Measurements from ENCODE around the gene FADD. TPM values are rescaled to one million over a fixed set of nuclear protein-coding genes. Genes with fewer than 3 reads are reported as not detected.
"Not testable (repeated sequence)": the region's sequence is repeated elsewhere in the genome, so short reads cannot be mapped to it uniquely, and the experiment has no call there.

Gene FADD
- total and polyA plus RNA-seq, 5 donors from 2014 or later = 12.0 to 33.5 (median 15.8) TPM

GRCh38 chr11:70206982-70207376 is 3.9 kb downstream of the FADD start:
- no peak for ATAC-seq (ENCODE audit: low read depth in 2 of 2)
- H3K36me3 ChIP-seq (ENCODE audit: control insufficient read depth, insufficient read depth, low read length) = peaks cover 45% of the 10 kb centered on the region
- Mint-ChIP-seq H3K27me3 (peaks cover 7% of the 10 kb centered on the region), H3K4me1 (peaks cover 5 to 68% (median 33%) of the 10 kb centered on the region in 4 donors), H3K36me3 (peaks cover 28% of the 10 kb centered on the region), H3K27ac (peak overlapping the region in 1 of 3 donors; percentile 36), H3K9me3 (peaks cover 0 to 2% (median 0%) of the 10 kb centered on the region in 7 donors), H3K4me3 (peak overlapping the region in 2 of 4 donors; percentile 21 to 96)
- no peak for DNase-seq
- H3K4me1 ChIP-seq (ENCODE audit: control insufficient read depth, insufficient read depth, low read length, poor library complexity, severe bottlenecking) = peaks cover 38% of the 10 kb centered on the region
- H3K27ac ChIP-seq (ENCODE audit: insufficient read depth, low read length, poor library complexity, severe bottlenecking) = no peak overlapping the region
- no peaks in the 10 kb centered on the region for H3K27me3 ChIP-seq (ENCODE audit: control insufficient read depth, insufficient read depth, low read length)
- H3K9me3 ChIP-seq (ENCODE audit: control insufficient read depth in 2 of 2, low read length in 2 of 2) = no peaks in the 10 kb centered on the region
- H3K4me3 ChIP-seq (ENCODE audit: low read depth, low read length) = no peak overlapping the region

- peaks cover 5 to 65% (median 31%) of the 10 kb centered on the region in 4 donors for H3K4me1 Mint-ChIP-seq
- H3K9me3 ChIP-seq (ENCODE audit: control insufficient read depth in 2 of 2, low read length in 2 of 2) = no peaks in the 10 kb centered on the region
- H3K4me3 ChIP-seq (ENCODE audit: low read depth, low read length) = no peak overlapping the region
- peak overlapping the region in 1 of 3 donors; percentile 36 for H3K27ac Mint-ChIP-seq
- peaks cover 0 to 2% (median 0%) of the 10 kb centered on the region in 7 donors for H3K9me3 Mint-ChIP-seq
- no peak overlapping the region for H3K27ac ChIP-seq (ENCODE audit: insufficient read depth, low read length, poor library complexity, severe bottlenecking)
- peaks cover 38% of the 10 kb centered on the region for H3K4me1 ChIP-seq (ENCODE audit: control insufficient read depth, insufficient read depth, low read length, poor library complexity, severe bottlenecking)
- no peaks in the 10 kb centered on the region for H3K27me3 ChIP-seq (ENCODE audit: control insufficient read depth, insufficient read depth, low read length)
- H3K36me3 ChIP-seq (ENCODE audit: control insufficient read depth, insufficient read depth, low read length) = peaks cover 45% of the 10 kb centered on the region
- H3K27me3 Mint-ChIP-seq = peaks cover 4% of the 10 kb centered on the region
- no peak for DNase-seq
- peaks cover 28% of the 10 kb centered on the region for H3K36me3 Mint-ChIP-seq
- no peak for ATAC-seq (ENCODE audit: low read depth in 2 of 2)
- H3K4me3 Mint-ChIP-seq = peak overlapping the region in 2 of 4 donors; percentile 21 to 96
These were observed 4.5 kb downstream of the FADD start for GRCh38 chr11:70207531-70208131.

- Mint-ChIP-seq H3K36me3 (peaks cover 28% of the 10 kb centered on the region), H3K27ac (peak overlapping the region in 1 of 3 donors; percentile 42), H3K4me1 (peaks cover 5 to 54% (median 24%) of the 10 kb centered on the region in 4 donors), H3K27me3 (peaks cover 4% of the 10 kb centered on the region), H3K9me3 (no peaks in the 10 kb centered on the region), H3K4me3 (peak overlapping the region in 2 of 4 donors; percentile 12 to 16)
- no peak for DNase-seq
- ATAC-seq (ENCODE audit: low read depth in 2 of 2) = no peak
- Histone ChIP-seq H3K27me3 (ENCODE audit: control insufficient read depth, insufficient read depth, low read length) (no peaks in the 10 kb centered on the region), H3K4me3 (ENCODE audit: low read depth, low read length) (no peak overlapping the region), H3K9me3 (ENCODE audit: control insufficient read depth in 2 of 2, low read length in 2 of 2) (no peaks in the 10 kb centered on the region), H3K27ac (ENCODE audit: insufficient read depth, low read length, poor library complexity, severe bottlenecking) (no peak overlapping the region), H3K4me1 (ENCODE audit: control insufficient read depth, insufficient read depth, low read length, poor library complexity, severe bottlenecking) (peaks cover 22% of the 10 kb centered on the region), H3K36me3 (ENCODE audit: control insufficient read depth, insufficient read depth, low read length) (peaks cover 45% of the 10 kb centered on the region)
These were observed 6.4 kb downstream of the FADD start for GRCh38 chr11:70209391-70209912.

DNA sequence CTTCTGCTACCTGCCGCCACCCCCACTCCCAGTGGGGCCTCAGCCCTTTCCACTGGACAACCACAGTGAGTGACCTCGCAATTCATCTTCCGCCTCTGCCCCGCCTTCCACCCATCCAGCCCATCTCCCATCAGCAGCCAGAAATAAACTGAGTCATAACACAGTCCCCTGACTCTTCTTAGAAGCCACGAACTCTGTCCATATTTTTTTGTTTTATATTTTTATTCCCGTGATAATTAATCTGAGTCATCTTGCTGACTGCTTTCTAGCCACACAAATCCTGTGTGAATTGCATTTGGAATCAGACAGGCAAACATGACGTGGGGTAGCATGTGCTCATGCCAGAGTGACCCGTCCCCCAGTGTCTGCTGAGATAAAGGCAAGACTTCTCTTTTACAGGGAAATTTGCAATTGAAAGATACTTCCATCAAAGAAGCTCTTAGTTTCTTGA is 7.0 kb downstream of the FADD start:
- Histone ChIP-seq H3K4me3 (ENCODE audit: low read depth, low read length) (no peak overlapping the region), H3K9me3 (ENCODE audit: control insufficient read depth in 2 of 2, low read length in 2 of 2) (no peaks in the 10 kb centered on the region), H3K4me1 (ENCODE audit: control insufficient read depth, insufficient read depth, low read length, poor library complexity, severe bottlenecking) (peaks cover 16% of the 10 kb centered on the region), H3K36me3 (ENCODE audit: control insufficient read depth, insufficient read depth, low read length) (peaks cover 44% of the 10 kb centered on the region), H3K27me3 (ENCODE audit: control insufficient read depth, insufficient read depth, low read length) (no peaks in the 10 kb centered on the region), H3K27ac (ENCODE audit: insufficient read depth, low read length, poor library complexity, severe bottlenecking) (no peak overlapping the region)
- no peaks in the 10 kb centered on the region for H3K9me3 Mint-ChIP-seq
- ATAC-seq (ENCODE audit: low read depth in 2 of 2) (no peak), DNase-seq (no peak)
- peaks cover 28% of the 10 kb centered on the region for H3K36me3 Mint-ChIP-seq
- no peak overlapping the region for H3K27ac Mint-ChIP-seq
- H3K4me1 Mint-ChIP-seq = peaks cover 5 to 48% (median 21%) of the 10 kb centered on the region in 4 donors
- peaks cover 4% of the 10 kb centered on the region for H3K27me3 Mint-ChIP-seq
- H3K4me3 Mint-ChIP-seq = peak overlapping the region in 2 of 4 donors; percentile 16 to 54

GRCh38 chr11:70210530-70210929 is 7.4 kb downstream of the FADD start:
- H3K4me3 Mint-ChIP-seq = no peak overlapping the region
- H3K27ac Mint-ChIP-seq = no peak overlapping the region
- no peak overlapping the region for H3K4me3 ChIP-seq (ENCODE audit: low read depth, low read length)
- peaks cover 4% of the 10 kb centered on the region for H3K27me3 Mint-ChIP-seq
- no peaks in the 10 kb centered on the region for H3K27me3 ChIP-seq (ENCODE audit: control insufficient read depth, insufficient read depth, low read length)
- H3K36me3 ChIP-seq (ENCODE audit: control insufficient read depth, insufficient read depth, low read length) = peaks cover 40% of the 10 kb centered on the region
- DNase-seq (no peak), ATAC-seq (ENCODE audit: low read depth in 2 of 2) (no peak)
- H3K4me1 Mint-ChIP-seq = peaks cover 5 to 43% (median 18%) of the 10 kb centered on the region in 4 donors
- H3K4me1 ChIP-seq (ENCODE audit: control insufficient read depth, insufficient read depth, low read length, poor library complexity, severe bottlenecking) = peaks cover 11% of the 10 kb centered on the region
- peaks cover 26% of the 10 kb centered on the region for H3K36me3 Mint-ChIP-seq
- no peaks in the 10 kb centered on the region for H3K9me3 Mint-ChIP-seq
- no peak overlapping the region for H3K27ac ChIP-seq (ENCODE audit: insufficient read depth, low read length, poor library complexity, severe bottlenecking)
- no peaks in the 10 kb centered on the region for H3K9me3 ChIP-seq (ENCODE audit: control insufficient read depth in 2 of 2, low read length in 2 of 2)

DNA sequence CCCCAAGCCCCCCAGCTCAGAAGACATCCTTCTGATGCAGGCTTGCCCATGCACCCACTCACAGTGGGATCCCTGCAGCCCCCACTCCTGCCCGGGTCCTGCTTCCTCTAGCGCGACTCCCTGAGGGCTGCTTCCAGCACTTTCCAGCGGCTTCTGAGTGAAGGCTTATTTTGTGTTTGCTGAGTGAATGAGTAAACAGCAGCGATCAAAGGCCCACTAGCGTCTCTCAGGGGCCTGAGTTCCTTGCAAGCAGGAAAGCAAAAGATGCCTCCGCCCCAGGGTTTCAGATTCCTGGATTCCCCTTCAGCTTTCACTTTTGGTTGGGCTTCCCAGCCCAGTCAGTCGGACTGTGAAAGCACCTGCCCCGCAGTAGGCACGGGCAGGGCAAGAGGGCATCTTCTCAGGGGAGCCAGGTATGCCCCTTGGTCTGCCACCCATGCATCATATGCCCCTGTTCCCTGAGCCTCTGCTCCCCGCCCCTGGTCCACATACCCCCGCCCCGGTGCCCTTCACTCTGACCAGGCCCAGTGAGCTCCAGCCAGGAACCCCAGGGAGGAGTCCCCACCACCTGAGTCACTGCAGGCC is 9.2 kb downstream of the FADD start:
- ATAC-seq (ENCODE audit: low read depth in 2 of 2) (no peak), DNase-seq (no peak)
- Mint-ChIP-seq H3K36me3 (peaks cover 17% of the 10 kb centered on the region), H3K27ac (peak overlapping the region in 2 of 3 donors; percentile 62 to 69), H3K4me3 (no peak overlapping the region), H3K27me3 (peaks cover 4% of the 10 kb centered on the region), H3K4me1 (peaks cover 5 to 27% (median 12%) of the 10 kb centered on the region in 4 donors), H3K9me3 (no peaks in the 10 kb centered on the region)
- Histone ChIP-seq H3K36me3 (ENCODE audit: control insufficient read depth, insufficient read depth, low read length) (peaks cover 22% of the 10 kb centered on the region), H3K27ac (ENCODE audit: insufficient read depth, low read length, poor library complexity, severe bottlenecking) (no peak overlapping the region), H3K4me1 (ENCODE audit: control insufficient read depth, insufficient read depth, low read length, poor library complexity, severe bottlenecking) (no peaks in the 10 kb centered on the region), H3K4me3 (ENCODE audit: low read depth, low read length) (no peak overlapping the region), H3K9me3 (ENCODE audit: control insufficient read depth in 2 of 2, low read length in 2 of 2) (no peaks in the 10 kb centered on the region), H3K27me3 (ENCODE audit: control insufficient read depth, insufficient read depth, low read length) (no peaks in the 10 kb centered on the region)

DNA sequence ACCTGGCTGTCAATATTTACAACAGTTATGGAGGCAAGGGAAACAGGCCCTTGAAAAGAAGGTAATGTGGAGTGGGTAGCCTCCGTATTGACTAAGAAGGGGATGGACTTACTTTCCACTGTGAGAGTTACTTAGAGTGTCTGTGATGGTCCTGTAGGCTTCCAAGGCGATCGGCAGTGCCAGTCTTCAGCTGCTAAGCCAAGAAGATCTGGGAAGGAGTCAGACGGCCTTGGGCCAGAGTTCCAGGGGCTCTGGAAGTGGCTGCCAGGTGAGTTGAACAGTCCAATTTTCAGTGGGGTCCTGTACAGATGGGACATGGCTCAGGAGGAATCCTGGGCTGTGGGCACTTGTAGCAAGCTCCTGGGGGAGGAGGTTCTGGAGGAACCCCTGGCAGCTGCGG is 14.3 kb downstream of the FADD start:
- not testable (repeated sequence) for H3K27me3 ChIP-seq (ENCODE audit: control insufficient read depth, insufficient read depth, low read length); H3K36me3 Mint-ChIP-seq; H3K9me3 Mint-ChIP-seq; H3K4me1 Mint-ChIP-seq; H3K9me3 ChIP-seq (ENCODE audit: control insufficient read depth in 2 of 2, low read length in 2 of 2); H3K36me3 ChIP-seq (ENCODE audit: control insufficient read depth, insufficient read depth, low read length); H3K4me3 Mint-ChIP-seq; H3K4me3 ChIP-seq (ENCODE audit: low read depth, low read length); DNase-seq; H3K27ac ChIP-seq (ENCODE audit: insufficient read depth, low read length, poor library complexity, severe bottlenecking); H3K4me1 ChIP-seq (ENCODE audit: control insufficient read depth, insufficient read depth, low read length, poor library complexity, severe bottlenecking); H3K27ac Mint-ChIP-seq; ATAC-seq (ENCODE audit: low read depth in 2 of 2)
- H3K27me3 Mint-ChIP-seq = peaks cover 13% of the 10 kb centered on the region

Data from CD4-positive, CD25-positive, alpha-beta regulatory T cell (primary cell).